Thyroid gland (tissue), 4 donors: ENCODE data around the gene PSD4. TPM values are rescaled to one million over a fixed set of nuclear protein-coding genes. Genes with fewer than 3 reads are reported as not detected.
A peak's percentile ranks its signal among the peaks of the same experiment; 100 is the strongest.

ENCODE experiments used
- DNase-seq, 2 donors: peaks; one replicate each; pipeline ENCODE4 v3.0.0-alpha.2; 2019
- H3K27ac ChIP-seq, 3 donors: fragments of 200-600 bp; sonication (generic); 1 replicate in 2 of 3; 2 replicates in 1 of 3; pipeline ENCODE4 v1.5.1; 2016 to 2019; ENCODE audit warnings: mild to moderate bottlenecking in 1 of 3, moderate library complexity in 1 of 3
- H3K27me3 ChIP-seq: fragments of 200-600 bp; sonication (generic); one replicate; pipeline ENCODE4 v1.5.1; 2019
- H3K36me3 ChIP-seq, 2 donors: fragments of 200-600 bp; sonication (generic); one replicate each; pipeline ENCODE4 v1.5.1; 2016 to 2019
- H3K4me1 ChIP-seq, 2 donors: fragments of 200-600 bp; sonication (generic); one replicate each; pipeline ENCODE4 v1.5.1; 2017 to 2019
- H3K4me3 ChIP-seq, 3 donors: fragments of 200-600 bp; sonication (generic); replicated peaks in 1 of 3; 1 replicate in 2 of 3; 2 replicates in 1 of 3; pipeline ENCODE4 v1.5.1; 2016; ENCODE audit warnings: mild to moderate bottlenecking in 1 of 3
- H3K9me3 ChIP-seq: fragments of 200-600 bp; sonication (generic); one replicate; pipeline ENCODE4 v1.5.1; 2017
- POLR2A ChIP-seq, 2 donors: fragments of 450-650 bp; IDR thresholded peaks; one replicate each; pipeline ENCODE4 v1.6.1; 2017; ENCODE audit warnings: antibody characterized with exemption in 2 of 2, mild to moderate bottlenecking in 2 of 2, moderate library complexity in 1 of 2
- WGBS, 2 donors: methylation state at CpG; one replicate each; pipeline ENCODE4 v1.1.5; 2017; 5-methylcytosine and 5-hydroxymethylcytosine counted together
- intact Hi-C: fragments of 100-400 bp; cut with DNase I; formaldehyde crosslinking; loops from one replicate; pipeline ENCODE4 v1.15.1; 2023
- total RNA-seq, 4 donors: library from RNA; depleted of rRNA; stranded (reverse); fragments of >200 nt; gene quantifications; one replicate each; pipeline ENCODE4 v1.2.3, GENCODE V29; 2016
- TF ChIP-seq, protein P1 (sequence below), 6 experiments: fragments of 200-600 bp in 3 of 6; fragments of 450-650 bp in 3 of 6; sonication (generic) in 3 of 6; IDR thresholded peaks; one replicate each; pipeline ENCODE4 v1.5.1; 2016 to 2019; ENCODE audit warnings: antibody characterized with exemption in 6 of 6, mild to moderate bottlenecking in 2 of 6, inconsistent platforms in 1 of 6, moderate library complexity in 1 of 6

The PSD4 gene
- total RNA-seq, 4 donors from 2014 or later: 63.7 to 136 (median 111) TPM

DNA sequence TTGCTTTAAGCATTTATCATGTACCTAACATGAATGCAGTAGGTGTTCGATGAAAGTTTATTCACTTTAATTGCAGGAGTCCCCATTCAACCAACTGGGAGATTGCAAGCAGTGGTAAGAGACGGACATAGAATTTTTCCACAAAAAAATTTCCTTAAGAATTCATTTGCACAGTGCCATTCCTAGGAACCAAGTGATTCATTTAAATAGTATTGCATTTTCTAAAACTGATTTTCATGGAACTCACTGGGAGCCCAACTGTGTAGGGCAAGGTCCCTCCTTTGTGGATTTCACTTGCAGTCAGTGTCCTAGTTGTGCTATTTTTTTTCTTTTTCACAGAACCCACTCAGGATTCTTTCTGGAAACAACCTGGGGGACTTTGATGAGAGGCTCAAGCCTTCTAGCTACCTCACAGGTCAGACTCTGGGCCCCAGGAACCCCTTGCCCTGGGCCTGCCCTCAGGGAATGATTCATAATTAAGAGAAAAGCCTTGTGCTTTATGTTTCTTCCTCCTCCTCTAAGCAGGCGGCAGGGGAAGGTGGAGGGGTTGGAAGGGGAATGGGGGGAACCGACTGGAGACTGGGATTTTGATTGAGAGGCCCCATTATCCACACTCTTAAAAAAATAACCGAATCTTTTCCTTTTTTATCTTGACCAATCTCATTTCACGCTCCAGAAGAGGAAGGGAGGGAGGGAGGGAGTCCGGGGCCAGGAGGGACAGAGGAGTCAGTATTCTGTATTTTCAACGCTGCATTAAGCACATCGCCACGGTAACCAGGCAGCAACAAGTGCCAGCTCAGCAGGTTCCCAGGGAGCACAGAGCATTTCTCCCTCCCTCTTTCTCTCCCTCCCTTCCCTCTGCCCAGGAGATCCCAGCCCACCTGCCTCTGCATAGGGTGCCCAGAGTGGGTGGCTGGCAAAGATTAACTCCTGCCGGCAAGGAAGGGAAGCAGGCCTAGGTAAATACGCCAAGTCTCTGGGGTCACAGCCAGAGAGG, 51.8 kb downstream of the PSD4 start:
- H3K9me3 ChIP-seq: no peaks in the 10 kb centered on the region
- 23 to 25% methylated on average over 12 of the region's 12 CpGs for WGBS, 2 donors
- TF ChIP-seq POLR2A (IDR thresholded peaks at IDR 0.05): no peak
- TF ChIP-seq, protein P1, sequence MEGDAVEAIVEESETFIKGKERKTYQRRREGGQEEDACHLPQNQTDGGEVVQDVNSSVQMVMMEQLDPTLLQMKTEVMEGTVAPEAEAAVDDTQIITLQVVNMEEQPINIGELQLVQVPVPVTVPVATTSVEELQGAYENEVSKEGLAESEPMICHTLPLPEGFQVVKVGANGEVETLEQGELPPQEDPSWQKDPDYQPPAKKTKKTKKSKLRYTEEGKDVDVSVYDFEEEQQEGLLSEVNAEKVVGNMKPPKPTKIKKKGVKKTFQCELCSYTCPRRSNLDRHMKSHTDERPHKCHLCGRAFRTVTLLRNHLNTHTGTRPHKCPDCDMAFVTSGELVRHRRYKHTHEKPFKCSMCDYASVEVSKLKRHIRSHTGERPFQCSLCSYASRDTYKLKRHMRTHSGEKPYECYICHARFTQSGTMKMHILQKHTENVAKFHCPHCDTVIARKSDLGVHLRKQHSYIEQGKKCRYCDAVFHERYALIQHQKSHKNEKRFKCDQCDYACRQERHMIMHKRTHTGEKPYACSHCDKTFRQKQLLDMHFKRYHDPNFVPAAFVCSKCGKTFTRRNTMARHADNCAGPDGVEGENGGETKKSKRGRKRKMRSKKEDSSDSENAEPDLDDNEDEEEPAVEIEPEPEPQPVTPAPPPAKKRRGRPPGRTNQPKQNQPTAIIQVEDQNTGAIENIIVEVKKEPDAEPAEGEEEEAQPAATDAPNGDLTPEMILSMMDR (IDR thresholded peaks at IDR 0.05): no peak
- H3K36me3 ChIP-seq: peaks cover 47% of the 10 kb centered on the region in 2 donors
- peak; percentile 93 to 94 for DNase-seq
- no peaks in the 10 kb centered on the region for H3K27me3 ChIP-seq
- intact Hi-C loops: no loop called here
- peak overlapping the region; percentile 37 to 71 (median 62) for H3K27ac ChIP-seq
- H3K4me3 ChIP-seq: no peak overlapping the region
- peaks cover 63 to 66% of the 10 kb centered on the region in 2 donors for H3K4me1 ChIP-seq

DNA sequence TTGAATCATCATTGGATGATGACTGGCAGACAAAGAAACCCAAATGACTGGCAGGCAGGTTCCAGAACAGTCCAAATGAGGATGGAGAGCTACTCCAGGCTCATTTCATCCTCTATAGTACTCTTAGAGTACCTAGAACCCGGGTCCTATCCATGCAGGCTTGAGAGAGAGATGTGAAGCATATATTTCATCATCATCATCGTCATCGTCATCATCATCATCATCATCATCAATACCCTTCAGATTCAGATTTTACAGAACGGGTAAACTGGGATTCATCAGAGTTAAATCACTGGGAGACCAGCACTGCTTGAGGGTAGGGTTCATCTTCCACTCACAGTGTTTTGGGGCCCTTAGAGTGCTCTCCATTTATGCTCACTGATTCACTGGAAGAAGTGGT, 52.7 kb downstream of the PSD4 start:
- 55 to 62% methylated on average over 4 of the region's 4 CpGs for WGBS, 2 donors
- intact Hi-C loops: no loop called here
- DNase-seq: no peak

DNA sequence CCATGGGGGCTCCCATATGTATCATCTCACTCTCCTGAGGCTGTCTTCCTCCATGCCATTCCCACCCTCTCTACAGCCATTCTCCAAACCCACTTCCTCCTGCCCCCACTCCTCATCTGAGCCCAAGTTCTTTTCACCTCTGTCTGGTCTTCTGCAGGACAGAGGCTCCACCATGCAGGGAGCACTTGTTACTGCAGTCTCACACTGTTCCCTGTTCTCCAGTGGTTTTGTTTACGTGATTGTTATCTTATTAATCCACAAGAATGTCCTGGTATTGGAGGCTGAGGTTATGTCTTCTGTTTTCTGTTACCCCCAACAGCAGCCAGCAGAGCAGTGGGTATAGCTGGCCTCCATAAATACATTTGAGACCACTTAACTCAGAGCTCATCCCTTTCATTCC, 53.5 kb downstream of the PSD4 start:
- Histone ChIP-seq H3K27me3 (no peaks in the 10 kb centered on the region), H3K27ac (peak overlapping the region in 1 of 3 donors; percentile 49), H3K36me3 (peaks cover 49 to 56% of the 10 kb centered on the region in 2 donors), H3K4me3 (no peak overlapping the region), H3K9me3 (no peaks in the 10 kb centered on the region), H3K4me1 (peaks cover 59 to 63% of the 10 kb centered on the region in 2 donors)
- 90 to 94% methylated on average over 1 of the region's 1 CpG for WGBS, 2 donors
- no peak for TF ChIP-seq POLR2A (IDR thresholded peaks at IDR 0.05)
- TF ChIP-seq, protein P1 (IDR thresholded peaks at IDR 0.05): no peak
- intact Hi-C loops: no loop called here
- DNase-seq: no peak

More for the DNA sequence above, 52.7 kb downstream of the PSD4 start:
- Histone ChIP-seq H3K27ac (peak overlapping the region in 2 of 3 donors; percentile 41 to 56), H3K27me3 (no peaks in the 10 kb centered on the region), H3K4me1 (peaks cover 62 to 66% of the 10 kb centered on the region in 2 donors), H3K4me3 (no peak overlapping the region), H3K36me3 (peaks cover 46 to 53% of the 10 kb centered on the region in 2 donors), H3K9me3 (no peaks in the 10 kb centered on the region)
- no peak for TF ChIP-seq POLR2A (IDR thresholded peaks at IDR 0.05)
- TF ChIP-seq, protein P1 (IDR thresholded peaks at IDR 0.05): no peak

DNA sequence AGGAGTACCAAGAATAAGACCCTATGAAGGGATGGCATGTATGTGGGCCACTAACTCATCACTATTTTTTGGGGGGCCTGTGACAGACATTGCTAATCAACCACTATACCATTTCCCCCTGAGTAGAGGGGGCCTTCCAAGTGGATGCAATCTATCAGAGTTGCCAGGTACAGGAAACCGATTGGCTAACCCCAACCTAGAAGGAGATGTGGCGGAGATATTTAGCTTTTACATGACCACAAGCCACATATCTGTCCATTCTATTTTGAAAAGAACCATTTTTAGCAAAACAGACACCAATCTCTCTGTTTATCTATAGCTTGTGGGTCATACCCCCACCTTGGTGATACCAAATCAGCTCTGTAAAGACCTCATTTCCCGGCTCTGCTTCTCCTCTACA, 53.9 kb downstream of the PSD4 start:
- intact Hi-C loops: no loop called here
- no peak for TF ChIP-seq POLR2A (IDR thresholded peaks at IDR 0.05)
- TF ChIP-seq, protein P1 (IDR thresholded peaks at IDR 0.05): no peak
- no peaks in the 10 kb centered on the region for H3K27me3 ChIP-seq

DNA sequence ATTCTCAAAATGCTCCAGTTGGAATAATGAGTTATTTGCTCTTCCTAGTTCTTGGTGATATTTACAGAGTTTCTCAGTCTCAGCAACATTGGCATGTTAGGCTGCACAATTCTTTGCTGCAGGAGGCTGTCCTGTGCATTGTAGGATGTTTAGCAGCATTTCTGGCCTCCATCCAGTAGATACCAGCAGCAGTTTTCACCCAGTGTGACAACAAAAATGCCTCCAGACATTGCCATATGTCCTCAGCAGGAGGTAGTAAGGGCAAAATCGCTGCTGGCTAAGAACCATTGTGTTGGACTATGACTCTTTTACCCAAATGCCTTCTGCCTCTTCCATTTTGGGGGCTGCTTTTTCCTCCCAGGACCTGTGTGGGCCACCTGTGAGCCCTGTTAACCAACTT, 54.6 kb downstream of the PSD4 start:
- peaks cover 55 to 58% of the 10 kb centered on the region in 2 donors for H3K4me1 ChIP-seq
- TF ChIP-seq, protein P1 (IDR thresholded peaks at IDR 0.05): no peak
- H3K36me3 ChIP-seq: peaks cover 50 to 58% of the 10 kb centered on the region in 2 donors
- H3K27ac ChIP-seq: peak overlapping the region in 1 of 3 donors; percentile 82
- WGBS, 2 donors: 70 to 82% methylated on average over 1 of the region's 1 CpG
- intact Hi-C loops: no loop called here
- no peak overlapping the region for H3K4me3 ChIP-seq
- no peaks in the 10 kb centered on the region for H3K9me3 ChIP-seq
- no peak for DNase-seq
- no peaks in the 10 kb centered on the region for H3K27me3 ChIP-seq

More for the DNA sequence above, 53.9 kb downstream of the PSD4 start:
- Histone ChIP-seq H3K4me1 (peaks cover 59 to 61% of the 10 kb centered on the region in 2 donors), H3K9me3 (no peaks in the 10 kb centered on the region), H3K27ac (peak overlapping the region in 1 of 3 donors; percentile 49), H3K4me3 (no peak overlapping the region), H3K36me3 (peaks cover 50 to 56% of the 10 kb centered on the region in 2 donors)
- WGBS, 2 donors: 75 to 91% methylated on average over 3 of the region's 3 CpGs
- DNase-seq: no peak
